ENCODE results near the gene FBXO3.

DNA sequence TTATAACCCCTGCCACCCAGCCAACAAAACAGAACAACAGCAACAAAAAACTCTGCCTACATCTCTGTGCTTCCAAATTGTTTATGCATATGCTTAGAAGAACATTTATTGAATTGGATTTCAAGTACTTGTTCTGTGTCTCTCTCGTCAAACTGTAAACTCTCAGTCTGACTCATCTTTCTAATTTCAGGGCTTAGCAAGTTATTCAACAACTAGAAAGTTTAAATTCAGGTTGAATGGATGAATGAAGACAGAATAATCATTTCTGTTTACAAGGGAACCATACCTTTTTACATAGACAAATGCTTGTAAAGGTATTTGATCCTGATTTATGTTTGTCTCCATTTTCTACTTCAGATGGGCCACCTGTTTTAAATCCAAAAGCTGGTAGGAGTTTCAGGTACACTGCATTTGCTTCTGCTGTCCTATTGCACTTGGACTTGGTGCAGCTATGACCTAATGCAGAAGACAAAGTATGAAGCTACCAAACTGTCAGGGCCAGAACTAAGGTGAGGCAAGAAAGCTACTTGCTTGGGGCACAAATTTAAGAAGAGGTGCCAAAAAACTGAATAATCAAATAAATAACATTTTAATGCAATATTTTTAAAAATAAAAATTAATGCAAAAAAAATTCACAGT, 1.6 kb upstream of the FBXO3 start:
- TF ChIP-seq, protein P1, sequence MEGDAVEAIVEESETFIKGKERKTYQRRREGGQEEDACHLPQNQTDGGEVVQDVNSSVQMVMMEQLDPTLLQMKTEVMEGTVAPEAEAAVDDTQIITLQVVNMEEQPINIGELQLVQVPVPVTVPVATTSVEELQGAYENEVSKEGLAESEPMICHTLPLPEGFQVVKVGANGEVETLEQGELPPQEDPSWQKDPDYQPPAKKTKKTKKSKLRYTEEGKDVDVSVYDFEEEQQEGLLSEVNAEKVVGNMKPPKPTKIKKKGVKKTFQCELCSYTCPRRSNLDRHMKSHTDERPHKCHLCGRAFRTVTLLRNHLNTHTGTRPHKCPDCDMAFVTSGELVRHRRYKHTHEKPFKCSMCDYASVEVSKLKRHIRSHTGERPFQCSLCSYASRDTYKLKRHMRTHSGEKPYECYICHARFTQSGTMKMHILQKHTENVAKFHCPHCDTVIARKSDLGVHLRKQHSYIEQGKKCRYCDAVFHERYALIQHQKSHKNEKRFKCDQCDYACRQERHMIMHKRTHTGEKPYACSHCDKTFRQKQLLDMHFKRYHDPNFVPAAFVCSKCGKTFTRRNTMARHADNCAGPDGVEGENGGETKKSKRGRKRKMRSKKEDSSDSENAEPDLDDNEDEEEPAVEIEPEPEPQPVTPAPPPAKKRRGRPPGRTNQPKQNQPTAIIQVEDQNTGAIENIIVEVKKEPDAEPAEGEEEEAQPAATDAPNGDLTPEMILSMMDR (IDR thresholded peaks at IDR 0.05 in 4 of 5, conservative IDR thresholded peaks at IDR 0.05 in 1 of 5), result no peak
- no peak for TF ChIP-seq POLR2A (IDR thresholded peaks at IDR 0.05)
